Activated naive CD8-positive, alpha-beta T cell treated with anti-CD3 and anti-CD28 coated beads, Interleukin-2, amount 10 ng/mL, durations not matched to agents 7 days and 5 days (primary cell): ENCODE results near the gene SH3BP4. TPM values are rescaled to one million over a fixed set of nuclear protein-coding genes. Genes with fewer than 3 reads are reported as not detected.

Experiments
- ATAC-seq: fragments of 150-1000 bp; cut with Tn5 transposase; one replicate; pipeline ENCODE4 v1.10.0; 2021; ENCODE audit warnings: low read depth, moderate library complexity
- POLR2A ChIA-PET: fragments of 350-600 bp; sonication (Branson Sonifier 250); formaldehyde crosslinking; loops from one replicate; lab custom pipeline; 2021; ENCODE audit warnings: antibody characterized with exemption; lab: Charles Lee
- DNase-seq: peaks from one replicate; pipeline ENCODE4 v3.0.0; 2021
- H3K27ac Mint-ChIP-seq: one replicate; pipeline ENCODE4 v1.8.0; 2022; ENCODE audit warnings: mild to moderate bottlenecking, mixed read lengths
- H3K27me3 Mint-ChIP-seq: one replicate; pipeline ENCODE4 v1.8.0; 2022; ENCODE audit warnings: mild to moderate bottlenecking, moderate library complexity, mixed read lengths
- H3K36me3 Mint-ChIP-seq: one replicate; pipeline ENCODE4 v1.8.0; 2021; ENCODE audit warnings: mild to moderate bottlenecking, mixed read lengths
- H3K4me1 Mint-ChIP-seq: one replicate; pipeline ENCODE4 v1.8.0; 2021; ENCODE audit warnings: mixed read lengths
- H3K4me3 Mint-ChIP-seq: one replicate; pipeline ENCODE4 v1.8.0; 2022; ENCODE audit warnings: mild to moderate bottlenecking, moderate library complexity, mixed read lengths
- H3K9me3 Mint-ChIP-seq: one replicate; pipeline ENCODE4 v1.8.0; 2021; ENCODE audit warnings: mixed read lengths
- total RNA-seq, 2 experiments: library from RNA; stranded (reverse); gene quantifications; one replicate each; pipeline ENCODE4 v1.2.3, GENCODE V29; 2021

The SH3BP4 gene
- total RNA-seq, 2 experiments from 2014 or later: 0.17 TPM; not detected in 1

GRCh38 chr2:234996069-234996940 lies 44.5 kb downstream of the SH3BP4 start:
- ATAC-seq (no peak), DNase-seq (no peak)
- Mint-ChIP-seq H3K36me3 (no peaks in the 10 kb centered on the region), H3K4me1 (no peaks in the 10 kb centered on the region), H3K4me3 (no peak overlapping the region), H3K9me3 (no peaks in the 10 kb centered on the region), H3K27me3 (peaks cover 3% of the 10 kb centered on the region), H3K27ac (no peak overlapping the region)
- POLR2A ChIA-PET: no interaction called here

- H3K36me3 Mint-ChIP-seq: no peaks in the 10 kb centered on the region
- DNase-seq: no peak
- H3K4me3 Mint-ChIP-seq: no peak overlapping the region
- POLR2A ChIA-PET: no interaction called here
- no peaks in the 10 kb centered on the region for H3K4me1 Mint-ChIP-seq
- peaks cover 3% of the 10 kb centered on the region for H3K27me3 Mint-ChIP-seq
- no peak overlapping the region for H3K27ac Mint-ChIP-seq
- no peaks in the 10 kb centered on the region for H3K9me3 Mint-ChIP-seq
- no peak for ATAC-seq
These were observed 45.1 kb downstream of the SH3BP4 start for GRCh38 chr2:234996941-234997270.

DNA sequence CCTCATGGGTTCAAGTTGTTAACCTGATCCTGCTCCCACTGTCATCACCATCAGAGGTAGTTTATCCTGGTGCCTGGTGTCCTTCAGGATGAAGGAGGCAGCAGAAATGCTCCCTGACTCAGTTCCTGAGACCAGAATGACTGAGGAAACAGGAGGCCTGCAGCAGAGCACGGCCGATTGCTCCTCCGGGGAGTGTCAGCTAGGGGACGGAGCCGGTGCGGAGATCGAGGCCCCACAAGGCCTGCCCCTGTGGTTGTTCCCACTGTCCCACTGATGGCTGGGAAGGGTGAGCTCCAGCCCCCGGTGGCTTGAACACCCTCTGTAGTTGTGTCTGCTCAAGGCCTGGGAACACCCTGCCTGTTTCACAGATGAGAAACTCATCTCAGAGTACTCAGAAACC lies 45.6 kb downstream of the SH3BP4 start:
- POLR2A ChIA-PET: no interaction called here
- Mint-ChIP-seq H3K27me3 (peaks cover 3% of the 10 kb centered on the region), H3K27ac (no peak overlapping the region), H3K36me3 (no peaks in the 10 kb centered on the region), H3K4me1 (no peaks in the 10 kb centered on the region), H3K4me3 (no peak overlapping the region), H3K9me3 (no peaks in the 10 kb centered on the region)
- DNase-seq: no peak
- ATAC-seq: no peak

DNA sequence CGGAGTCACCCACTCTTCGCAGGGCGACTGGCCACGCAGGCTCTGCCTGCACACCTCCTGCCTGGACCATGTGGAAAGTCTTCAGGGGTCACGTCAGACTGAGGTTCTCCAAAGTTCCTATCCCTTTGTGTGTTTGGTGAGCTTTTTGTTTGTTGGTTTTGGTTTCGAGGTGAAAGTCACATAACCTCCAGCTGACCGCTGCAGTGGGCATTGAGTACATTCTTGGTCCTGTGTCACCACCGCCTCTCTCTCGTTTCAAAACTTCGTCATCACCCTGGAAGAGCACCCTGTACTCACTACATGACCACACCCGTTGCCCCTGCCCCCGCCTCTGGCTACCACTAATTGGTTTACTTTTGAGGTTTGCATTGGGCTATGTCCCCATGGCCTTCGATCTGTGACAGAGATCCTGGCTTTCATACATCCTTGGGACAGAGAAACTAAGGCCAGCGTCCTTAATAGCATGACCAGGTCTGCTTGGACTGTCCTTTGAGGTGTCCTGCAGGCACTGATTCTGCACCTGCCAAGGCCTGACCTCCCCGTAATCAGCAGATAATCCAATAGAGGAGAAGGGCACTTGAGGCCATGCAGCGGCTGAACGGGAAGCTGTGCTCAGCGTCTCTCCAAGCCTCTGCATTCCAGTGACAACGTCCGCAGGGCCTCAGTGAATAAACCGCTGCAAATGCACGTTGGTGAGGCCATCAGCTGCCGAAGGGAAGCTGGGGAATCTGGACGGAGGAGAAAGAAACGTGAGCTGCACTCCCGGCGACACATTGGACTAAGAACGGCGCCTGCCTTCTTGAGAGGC lies 46.8 kb downstream of the SH3BP4 start:
- Mint-ChIP-seq H3K36me3 (no peaks in the 10 kb centered on the region), H3K27me3 (peaks cover 3% of the 10 kb centered on the region), H3K4me3 (no peak overlapping the region), H3K9me3 (no peaks in the 10 kb centered on the region), H3K27ac (no peak overlapping the region), H3K4me1 (no peaks in the 10 kb centered on the region)
- ATAC-seq (no peak), DNase-seq (no peak)
- POLR2A ChIA-PET: no interaction called here

GRCh38 chr2:234999740-235000425 lies 48.1 kb downstream of the SH3BP4 start:
- no peaks in the 10 kb centered on the region for H3K4me1 Mint-ChIP-seq
- no peaks in the 10 kb centered on the region for H3K9me3 Mint-ChIP-seq
- no peaks in the 10 kb centered on the region for H3K36me3 Mint-ChIP-seq
- H3K27ac Mint-ChIP-seq: no peak overlapping the region
- DNase-seq: no peak
- ATAC-seq: no peak
- no peaks in the 10 kb centered on the region for H3K27me3 Mint-ChIP-seq
- H3K4me3 Mint-ChIP-seq: no peak overlapping the region
- POLR2A ChIA-PET: no interaction called here

DNA sequence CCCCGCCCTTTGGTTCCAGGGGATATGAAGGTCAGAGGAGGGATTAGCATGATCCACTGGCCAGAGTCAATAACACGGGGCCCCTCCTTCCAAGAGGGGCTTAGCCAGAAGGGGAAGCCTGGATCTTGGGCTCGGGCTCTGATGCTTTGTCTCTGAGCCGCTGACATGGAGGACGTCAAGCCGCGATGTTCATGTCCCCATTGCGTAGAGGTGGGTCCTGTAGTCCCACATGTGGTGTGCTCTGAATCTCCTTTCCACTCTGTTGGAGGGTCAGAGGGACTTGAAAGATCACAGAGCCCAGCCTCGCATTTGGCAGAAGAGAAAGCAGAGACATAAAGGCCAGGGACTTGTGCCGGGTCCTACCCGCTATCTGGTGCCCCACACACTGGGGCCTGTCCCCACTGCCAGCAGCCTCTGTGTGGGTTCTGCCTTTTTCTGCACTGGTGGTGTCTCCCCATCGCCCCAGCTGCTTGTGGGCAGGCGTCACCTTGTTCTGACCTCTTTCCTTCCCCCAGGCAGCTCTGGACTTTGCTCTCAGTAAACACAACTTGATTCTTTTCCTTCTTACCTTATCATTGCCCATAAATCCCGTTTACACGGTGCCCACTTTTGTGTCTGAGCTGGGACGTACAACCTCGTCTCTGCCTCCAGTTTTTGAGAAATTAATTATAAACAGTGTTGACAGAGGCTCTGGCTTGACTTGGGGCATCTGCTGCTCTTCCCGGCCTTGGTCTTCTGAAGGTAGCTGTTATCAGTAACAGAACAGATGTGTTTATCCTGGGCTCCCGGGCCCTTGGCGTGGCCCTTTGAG lies 48.8 kb downstream of the SH3BP4 start:
- H3K27ac Mint-ChIP-seq: no peak overlapping the region
- H3K36me3 Mint-ChIP-seq: no peaks in the 10 kb centered on the region
- POLR2A ChIA-PET: no interaction called here
- H3K9me3 Mint-ChIP-seq: no peaks in the 10 kb centered on the region
- DNase-seq (no peak), ATAC-seq (no peak)
- H3K27me3 Mint-ChIP-seq: no peaks in the 10 kb centered on the region
- no peak overlapping the region for H3K4me3 Mint-ChIP-seq
- no peaks in the 10 kb centered on the region for H3K4me1 Mint-ChIP-seq

GRCh38 chr2:235001237-235002133 lies 49.7 kb downstream of the SH3BP4 start:
- Mint-ChIP-seq H3K27me3 (no peaks in the 10 kb centered on the region), H3K4me1 (no peaks in the 10 kb centered on the region)

GRCh38 chr2:235002198-235003095 lies 50.6 kb downstream of the SH3BP4 start:
- Mint-ChIP-seq H3K4me3 (no peak overlapping the region), H3K9me3 (no peaks in the 10 kb centered on the region), H3K27ac (no peak overlapping the region), H3K4me1 (no peaks in the 10 kb centered on the region), H3K27me3 (no peaks in the 10 kb centered on the region), H3K36me3 (no peaks in the 10 kb centered on the region)
- POLR2A ChIA-PET: no interaction called here
- ATAC-seq (no peak), DNase-seq (no peak)

More at GRCh38 chr2:235001237-235002133, 49.7 kb downstream of the SH3BP4 start:
- POLR2A ChIA-PET: no interaction called here
- Mint-ChIP-seq H3K4me3 (no peak overlapping the region), H3K27ac (no peak overlapping the region), H3K9me3 (no peaks in the 10 kb centered on the region), H3K36me3 (no peaks in the 10 kb centered on the region)
- DNase-seq: no peak
- no peak for ATAC-seq

- no peak for ATAC-seq
- Mint-ChIP-seq H3K4me1 (no peaks in the 10 kb centered on the region), H3K27ac (no peak overlapping the region), H3K4me3 (no peak overlapping the region), H3K27me3 (no peaks in the 10 kb centered on the region), H3K36me3 (no peaks in the 10 kb centered on the region), H3K9me3 (no peaks in the 10 kb centered on the region)
- POLR2A ChIA-PET: no interaction called here
- no peak for DNase-seq
These were observed 51.4 kb downstream of the SH3BP4 start for GRCh38 chr2:235003096-235003775.

GRCh38 chr2:235004329-235004903 lies 52.6 kb downstream of the SH3BP4 start:
- Mint-ChIP-seq H3K4me3 (no peak overlapping the region), H3K36me3 (no peaks in the 10 kb centered on the region), H3K27me3 (no peaks in the 10 kb centered on the region), H3K9me3 (no peaks in the 10 kb centered on the region), H3K27ac (no peak overlapping the region), H3K4me1 (no peaks in the 10 kb centered on the region)
- POLR2A ChIA-PET: no interaction called here
- ATAC-seq (no peak), DNase-seq (no peak)

GRCh38 chr2:235005023-235005422 lies 53.2 kb downstream of the SH3BP4 start:
- Mint-ChIP-seq H3K27me3 (no peaks in the 10 kb centered on the region), H3K4me1 (no peaks in the 10 kb centered on the region), H3K36me3 (no peaks in the 10 kb centered on the region), H3K4me3 (no peak overlapping the region), H3K9me3 (no peaks in the 10 kb centered on the region), H3K27ac (no peak overlapping the region)
- POLR2A ChIA-PET: no interaction called here
- ATAC-seq (no peak), DNase-seq (no peak)
